Upper lobe of right lung (tissue), 1 donor: ENCODE results near the gene WDR36. TPM values are rescaled to one million over a fixed set of nuclear protein-coding genes. Genes with fewer than 3 reads are reported as not detected.
"Not testable (repeated sequence)": the region's sequence is repeated elsewhere in the genome, so short reads cannot be mapped to it uniquely, and the experiment has no call there.

ENCODE experiments used
- ATAC-seq: fragments of 200-7000 bp; cut with Tn5 transposase; one replicate; pipeline ENCODE4 v1.9.1; 2020; ENCODE audit warnings: mild to moderate bottlenecking, moderate library complexity
- DNase-seq: peaks from one replicate; pipeline ENCODE4 v3.0.0-alpha.2; 2020
- H3K27ac ChIP-seq: fragments of 200-600 bp; one replicate; pipeline ENCODE4 v1.8.0; 2022
- H3K27me3 ChIP-seq: fragments of 200-600 bp; one replicate; pipeline ENCODE4 v1.8.0; 2022; ENCODE audit warnings: mild to moderate bottlenecking
- H3K36me3 ChIP-seq: fragments of 200-600 bp; one replicate; pipeline ENCODE4 v1.8.0; 2022
- H3K4me1 ChIP-seq: fragments of 200-600 bp; one replicate; pipeline ENCODE4 v1.8.0; 2022
- H3K4me3 ChIP-seq: fragments of 200-600 bp; one replicate; pipeline ENCODE4 v1.8.0; 2022; ENCODE audit warnings: mild to moderate bottlenecking
- H3K9me3 ChIP-seq: fragments of 200-600 bp; one replicate; pipeline ENCODE4 v1.8.0; 2022
- CTCF ChIP-seq: fragments of 200-600 bp; IDR thresholded peaks from one replicate; pipeline ENCODE4 v1.8.0; 2022; ENCODE audit warnings: antibody characterized with exemption
- intact Hi-C: fragments of 100-400 bp; cut with DNase I; formaldehyde crosslinking; loops from one replicate; pipeline ENCODE4 v1.11.0; 2022
- total RNA-seq: library from RNA; stranded (reverse); fragmentation: NEBNext Ultra II Directional; extraction: Animal tissue kit (Norgen Biotek cat#: 25700); gene quantifications from one replicate; pipeline ENCODE4 v1.2.1, GENCODE V29; 2021
- donor health status: DM: no; HTN: yes; CAD: no; lungs with severe emphysema.

The WDR36 gene
- total RNA-seq, 1 donor from 2014 or later: 25.0 TPM

GRCh38 chr5:111135946-111136345, 43.8 kb downstream of the WDR36 start:
- ATAC-seq (no peak), DNase-seq (no peak)
- Histone ChIP-seq H3K36me3 (no peaks in the 10 kb centered on the region), H3K4me1 (no peaks in the 10 kb centered on the region), H3K9me3 (no peaks in the 10 kb centered on the region), H3K27ac (no peak overlapping the region), H3K4me3 (no peak overlapping the region), H3K27me3 (no peaks in the 10 kb centered on the region)
- intact Hi-C loops: no loop called here
- TF ChIP-seq CTCF: no peak

DNA sequence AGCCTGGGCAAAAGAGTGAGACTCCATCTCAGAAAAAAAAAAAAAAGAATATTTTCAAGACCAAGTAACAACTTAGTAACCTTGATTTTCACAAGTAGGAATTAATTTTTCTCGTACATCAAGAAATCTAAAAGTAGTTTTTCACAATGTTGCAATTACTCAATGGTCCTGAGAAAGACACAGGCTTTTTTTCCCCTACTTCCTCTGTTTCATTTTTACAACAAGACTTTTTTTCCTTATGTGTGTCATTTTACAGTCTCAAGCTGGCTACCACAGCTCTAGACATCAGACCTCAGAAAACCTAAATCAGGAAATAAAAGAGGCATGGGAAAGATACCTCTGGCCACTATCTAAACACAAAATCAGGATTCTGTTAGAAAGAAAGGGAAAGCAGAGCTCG, 45.9 kb downstream of the WDR36 start:
- DNase-seq: no peak
- ATAC-seq: no peak
- Histone ChIP-seq H3K4me1 (no peaks in the 10 kb centered on the region), H3K4me3 (no peak overlapping the region), H3K36me3 (no peaks in the 10 kb centered on the region), H3K27ac (no peak overlapping the region), H3K9me3 (no peaks in the 10 kb centered on the region), H3K27me3 (no peaks in the 10 kb centered on the region)
- no peak for TF ChIP-seq CTCF
- intact Hi-C loops: no loop called here

GRCh38 chr5:111141471-111141870, 49.3 kb downstream of the WDR36 start:
- intact Hi-C loops, H3K4me3 ChIP-seq, H3K27me3 ChIP-seq, DNase-seq, H3K9me3 ChIP-seq, H3K4me1 ChIP-seq, H3K36me3 ChIP-seq, ATAC-seq, H3K27ac ChIP-seq: not testable (repeated sequence)

GRCh38 chr5:111142932-111143331, 50.8 kb downstream of the WDR36 start:
- TF ChIP-seq CTCF: no peak
- ATAC-seq (no peak), DNase-seq (no peak)
- Histone ChIP-seq H3K9me3 (no peaks in the 10 kb centered on the region), H3K36me3 (no peaks in the 10 kb centered on the region), H3K4me1 (no peaks in the 10 kb centered on the region), H3K27ac (no peak overlapping the region), H3K27me3 (no peaks in the 10 kb centered on the region), H3K4me3 (no peak overlapping the region)
- intact Hi-C loops: no loop called here

GRCh38 chr5:111143910-111144309, 51.8 kb downstream of the WDR36 start:
- Histone ChIP-seq H3K27me3 (no peaks in the 10 kb centered on the region), H3K4me3 (no peak overlapping the region), H3K27ac (no peak overlapping the region), H3K4me1 (no peaks in the 10 kb centered on the region), H3K9me3 (no peaks in the 10 kb centered on the region), H3K36me3 (no peaks in the 10 kb centered on the region)
- intact Hi-C loops: no loop called here
- no peak for DNase-seq
- no peak for TF ChIP-seq CTCF
- no peak for ATAC-seq

DNA sequence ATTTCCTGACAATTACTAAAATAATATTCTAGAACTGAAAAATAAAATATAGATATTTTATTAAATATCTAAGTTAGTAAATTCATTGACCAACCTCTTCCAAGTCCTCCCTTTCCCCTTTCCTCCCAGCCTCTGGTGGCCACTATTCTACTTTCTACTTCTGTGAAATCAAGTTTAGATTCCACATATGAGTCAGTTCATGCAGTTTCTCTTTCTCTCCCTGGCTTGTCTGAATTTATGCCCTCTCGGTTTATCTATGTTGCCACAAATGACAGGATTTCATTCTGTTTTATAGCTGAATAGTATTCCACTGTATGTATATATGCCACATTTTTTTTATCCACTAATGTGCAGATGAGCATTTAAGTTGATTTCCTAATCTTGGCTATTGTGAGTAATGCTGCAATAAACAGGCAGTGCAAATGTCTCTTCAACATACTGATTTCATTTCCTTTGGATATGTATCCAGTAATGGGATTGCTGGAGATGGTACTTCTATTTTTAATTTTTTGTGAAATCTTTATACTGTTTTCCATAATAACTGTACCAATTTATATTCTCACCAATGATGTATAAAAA, 52.3 kb downstream of the WDR36 start:
- no peaks in the 10 kb centered on the region for H3K36me3 ChIP-seq
- H3K4me1 ChIP-seq: no peaks in the 10 kb centered on the region
- no peak for ATAC-seq
- H3K27ac ChIP-seq: no peak overlapping the region
- H3K9me3 ChIP-seq: no peaks in the 10 kb centered on the region
- intact Hi-C loops: no loop called here
- TF ChIP-seq CTCF: no peak
- H3K4me3 ChIP-seq: no peak overlapping the region
- no peak for DNase-seq
- H3K27me3 ChIP-seq: no peaks in the 10 kb centered on the region
